K562 (cell line): Measurements from ENCODE around the gene IPO13. TPM values are rescaled to one million over a fixed set of nuclear protein-coding genes. Genes with fewer than 3 reads are reported as not detected.

Experiments
- CHAMP1 ChIP-seq: fragments of 450-650 bp; IDR thresholded peaks from 2 replicates; pipeline ENCODE4 v1.6.1; 2016; ENCODE audit warnings: mild to moderate bottlenecking
- CREB3L1 ChIP-seq: fragments of 450-650 bp; IDR thresholded peaks from 2 replicates; pipeline ENCODE4 v1.6.1; 2014; ENCODE audit warnings: low read depth, mild to moderate bottlenecking, moderate library complexity, borderline replicate concordance
- DPF2 ChIP-seq: fragments of 450-650 bp; IDR thresholded peaks from 2 replicates; pipeline ENCODE4 v1.6.1; 2016
- NFIC ChIP-seq: fragments of 450-650 bp; IDR thresholded peaks from 2 replicates; pipeline ENCODE4 v1.6.1; 2017; ENCODE audit warnings: mild to moderate bottlenecking, inconsistent platforms
- POLR2G ChIP-seq: fragments of 200-400 bp; formaldehyde crosslinking; IDR thresholded peaks from 2 replicates; pipeline ENCODE4 v1.6.1; 2017; ENCODE audit warnings: low read depth, mild to moderate bottlenecking, antibody characterized with exemption, low read length, moderate library complexity
- PRPF4 ChIP-seq: fragments of 200-400 bp; formaldehyde crosslinking; IDR thresholded peaks from one replicate; pipeline ENCODE4 v1.6.1; 2017; ENCODE audit warnings: low read length, low read depth, mild to moderate bottlenecking; ENCODE audit not compliant: insufficient read depth, poor library complexity, severe bottlenecking
- PYGO2 ChIP-seq: fragments of 450-650 bp; IDR thresholded peaks from 2 replicates; pipeline ENCODE4 v1.6.1; 2016; ENCODE audit warnings: mild to moderate bottlenecking, missing genetic modification characterization, moderate library complexity, missing compliant biosample characterization
- RNF2 ChIP-seq: sonication (generic); IDR thresholded peaks from 2 replicates; pipeline ENCODE4 v1.6.1; 2016
- SMARCA5 ChIP-seq: fragments of 450-650 bp; IDR thresholded peaks from 2 replicates; pipeline ENCODE4 v1.6.1; 2016
- ZNF184 ChIP-seq: sonication (generic); formaldehyde crosslinking; IDR thresholded peaks from 2 replicates; pipeline ENCODE4 v1.5.0; 2020; ENCODE audit warnings: missing genetic modification reagents
- ZNF740 ChIP-seq, 3 experiments: fragments of 200-800 bp in 1 of 3; sonication (Bioruptor generic) in 1 of 3; sonication (generic) in 1 of 3; formaldehyde crosslinking in 1 of 3; IDR thresholded peaks; 2 replicates each; pipeline versions ENCODE4 v1.6.1 to v1.8.0; 2016 to 2022; ENCODE audit warnings: mild to moderate bottlenecking in 2 of 3, missing compliant biosample characterization in 2 of 3, missing genetic modification characterization in 2 of 3, missing genetic modification reagents in 1 of 3
- ZNF766 ChIP-seq: fragments of 200-800 bp; sonication (Bioruptor generic); conservative IDR thresholded peaks from 2 replicates; pipeline ENCODE4 v1.6.1; 2016; ENCODE audit warnings: missing genetic modification characterization, missing compliant biosample characterization
- polyA plus RNA-seq, 8 experiments: library from polyadenylated mRNA; depleted of rRNA in 4 of 8; stranded (reverse) in 5 of 8; unstranded in 3 of 8; fragments of >200 nt; fragmentation: Nextera tagmentation in 2 of 8; fragmentation: Illumina TruSeq in 1 of 8; extraction: Ambion mirVana in 2 of 8; extraction: Trizol in 1 of 8; gene quantifications; 2 replicates each; pipeline versions ENCODE4 v1.2.1 to v1.2.3, GENCODE V29; 2011 to 2014; ENCODE audit warnings: inconsistent platforms in 1 of 8, missing spikeins in 1 of 8
- total RNA-seq, 7 experiments: library from RNA; depleted of rRNA in 6 of 7; stranded (reverse); fragments of >200 nt in 6 of 7; fragmentation: Illumina TruSeq in 2 of 7; extraction: Trizol in 2 of 7; gene quantifications; 2 replicates each; pipeline versions ENCODE4 v1.2.1 to v1.2.3, GENCODE V29; 2011 to 2021; ENCODE audit warnings: low replicate concordance in 1 of 7
- TF ChIP-seq, protein P1 (sequence below): sonication (generic); formaldehyde crosslinking; IDR thresholded peaks from 2 replicates; pipeline ENCODE4 v1.8.1; 2023; ENCODE audit warnings: mild to moderate bottlenecking, missing genetic modification reagents
- TF ChIP-seq, protein P2 (sequence below): fragments of 450-650 bp; IDR thresholded peaks from 2 replicates; pipeline ENCODE4 v1.6.1; 2016; ENCODE audit warnings: borderline replicate concordance
- TF ChIP-seq, protein P3 (sequence below), 2 experiments: fragments of 200-800 bp in 1 of 2; sonication (Bioruptor generic) in 1 of 2; sonication (generic) in 1 of 2; formaldehyde crosslinking in 1 of 2; IDR thresholded peaks in 1 of 2; conservative IDR thresholded peaks in 1 of 2; 2 replicates each; pipeline versions ENCODE4 v1.5.0 to v1.6.1; 2016 to 2020; ENCODE audit warnings: missing compliant biosample characterization in 1 of 2, missing genetic modification characterization in 1 of 2, missing genetic modification reagents in 1 of 2

IPO13 gene
- total and polyA plus RNA-seq, 9 of the 15 experiments (the other 6 are each of a cell fraction or from before 2014, with no cell fraction given): 7.0 to 30.8 (median 16.2) TPM

DNA sequence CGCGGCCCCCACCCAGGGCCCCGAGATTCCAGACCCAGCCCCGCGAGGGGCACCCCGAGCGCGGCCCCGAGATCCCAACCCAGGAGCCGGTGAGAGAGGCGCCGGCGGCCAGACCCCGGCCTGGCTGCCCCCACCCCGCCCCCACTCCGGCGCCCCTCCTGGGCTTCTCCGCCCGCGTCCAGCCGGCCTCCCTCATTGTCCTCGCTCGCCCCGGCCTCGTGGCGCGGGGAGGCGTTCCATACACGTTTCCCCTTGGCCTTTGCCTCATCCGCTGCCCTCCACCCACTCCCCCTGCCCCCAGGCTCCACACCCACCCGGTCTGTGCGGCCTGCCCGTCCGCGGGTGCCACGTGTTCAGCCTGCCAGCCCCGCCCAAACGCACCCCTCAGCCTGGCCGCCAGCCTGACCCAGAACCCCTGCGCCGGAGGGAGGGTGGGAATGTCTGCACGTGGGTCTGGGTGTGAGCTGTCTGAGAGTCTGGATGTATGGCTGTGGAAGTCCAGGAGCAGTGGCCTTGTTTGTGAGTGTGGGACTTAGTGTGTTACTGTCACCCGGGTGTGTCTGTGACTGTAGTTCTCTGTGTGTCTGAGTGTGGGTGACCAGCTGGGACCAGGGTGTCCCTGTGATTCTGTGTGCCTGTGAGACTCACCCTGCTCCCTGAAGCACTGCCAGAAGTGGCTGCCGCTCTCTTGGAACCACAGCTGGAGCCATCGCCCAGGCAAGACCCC is 32.9 kb downstream of the IPO13 start (continued):
- TF ChIP-seq PRPF4: peak; percentile 40
- TF ChIP-seq ZNF740 (CRISPR knock-in tag; IDR thresholded peaks at IDR 0.05): 0 out of 2 replicates have a peak, but pooled peaks have one; percentile 42
- no peak for TF ChIP-seq ZNF740 (tag; IDR thresholded peaks at IDR 0.05)
- TF ChIP-seq, protein P1, sequence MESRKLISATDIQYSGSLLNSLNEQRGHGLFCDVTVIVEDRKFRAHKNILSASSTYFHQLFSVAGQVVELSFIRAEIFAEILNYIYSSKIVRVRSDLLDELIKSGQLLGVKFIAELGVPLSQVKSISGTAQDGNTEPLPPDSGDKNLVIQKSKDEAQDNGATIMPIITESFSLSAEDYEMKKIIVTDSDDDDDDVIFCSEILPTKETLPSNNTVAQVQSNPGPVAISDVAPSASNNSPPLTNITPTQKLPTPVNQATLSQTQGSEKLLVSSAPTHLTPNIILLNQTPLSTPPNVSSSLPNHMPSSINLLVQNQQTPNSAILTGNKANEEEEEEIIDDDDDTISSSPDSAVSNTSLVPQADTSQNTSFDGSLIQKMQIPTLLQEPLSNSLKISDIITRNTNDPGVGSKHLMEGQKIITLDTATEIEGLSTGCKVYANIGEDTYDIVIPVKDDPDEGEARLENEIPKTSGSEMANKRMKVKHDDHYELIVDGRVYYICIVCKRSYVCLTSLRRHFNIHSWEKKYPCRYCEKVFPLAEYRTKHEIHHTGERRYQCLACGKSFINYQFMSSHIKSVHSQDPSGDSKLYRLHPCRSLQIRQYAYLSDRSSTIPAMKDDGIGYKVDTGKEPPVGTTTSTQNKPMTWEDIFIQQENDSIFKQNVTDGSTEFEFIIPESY (CRISPR knock-in tag): 0 out of 2 replicates have a peak, but pooled peaks have one; percentile 34
- TF ChIP-seq DPF2: peak; percentile 39; the same call in 1 of the 2 replicates
- TF ChIP-seq ZNF766: no peak
- no peak for TF ChIP-seq PYGO2 (tag)
- TF ChIP-seq CREB3L1: peak; percentile 50; the same call in 1 of the 2 replicates
- no peak for TF ChIP-seq SMARCA5
- TF ChIP-seq ZNF184 (CRISPR knock-in tag): no peak
- TF ChIP-seq RNF2: no peak
- TF ChIP-seq, protein P2, sequence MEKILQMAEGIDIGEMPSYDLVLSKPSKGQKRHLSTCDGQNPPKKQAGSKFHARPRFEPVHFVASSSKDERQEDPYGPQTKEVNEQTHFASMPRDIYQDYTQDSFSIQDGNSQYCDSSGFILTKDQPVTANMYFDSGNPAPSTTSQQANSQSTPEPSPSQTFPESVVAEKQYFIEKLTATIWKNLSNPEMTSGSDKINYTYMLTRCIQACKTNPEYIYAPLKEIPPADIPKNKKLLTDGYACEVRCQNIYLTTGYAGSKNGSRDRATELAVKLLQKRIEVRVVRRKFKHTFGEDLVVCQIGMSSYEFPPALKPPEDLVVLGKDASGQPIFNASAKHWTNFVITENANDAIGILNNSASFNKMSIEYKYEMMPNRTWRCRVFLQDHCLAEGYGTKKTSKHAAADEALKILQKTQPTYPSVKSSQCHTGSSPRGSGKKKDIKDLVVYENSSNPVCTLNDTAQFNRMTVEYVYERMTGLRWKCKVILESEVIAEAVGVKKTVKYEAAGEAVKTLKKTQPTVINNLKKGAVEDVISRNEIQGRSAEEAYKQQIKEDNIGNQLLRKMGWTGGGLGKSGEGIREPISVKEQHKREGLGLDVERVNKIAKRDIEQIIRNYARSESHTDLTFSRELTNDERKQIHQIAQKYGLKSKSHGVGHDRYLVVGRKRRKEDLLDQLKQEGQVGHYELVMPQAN: peak; percentile 97
- no peak for TF ChIP-seq CHAMP1
- TF ChIP-seq NFIC: peak; percentile 45; the same call in 1 of the 2 replicates
- TF ChIP-seq POLR2G: 0 out of 2 replicates have a peak, but pooled peaks have one; percentile 13
- TF ChIP-seq, protein P3, sequence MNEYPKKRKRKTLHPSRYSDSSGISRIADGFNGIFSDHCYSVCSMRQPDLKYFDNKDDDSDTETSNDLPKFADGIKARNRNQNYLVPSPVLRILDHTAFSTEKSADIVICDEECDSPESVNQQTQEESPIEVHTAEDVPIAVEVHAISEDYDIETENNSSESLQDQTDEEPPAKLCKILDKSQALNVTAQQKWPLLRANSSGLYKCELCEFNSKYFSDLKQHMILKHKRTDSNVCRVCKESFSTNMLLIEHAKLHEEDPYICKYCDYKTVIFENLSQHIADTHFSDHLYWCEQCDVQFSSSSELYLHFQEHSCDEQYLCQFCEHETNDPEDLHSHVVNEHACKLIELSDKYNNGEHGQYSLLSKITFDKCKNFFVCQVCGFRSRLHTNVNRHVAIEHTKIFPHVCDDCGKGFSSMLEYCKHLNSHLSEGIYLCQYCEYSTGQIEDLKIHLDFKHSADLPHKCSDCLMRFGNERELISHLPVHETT (CRISPR knock-in tag; conservative IDR thresholded peaks at IDR 0.05 in 1 of 2, IDR thresholded peaks at IDR 0.05 in 1 of 2): peak in 1 of 2 experiments; percentile 84; a peak in 1 of 4 replicates
